Endothelial cell of umbilical vein (primary cell): ENCODE measurements around the gene SPEF2. TPM values are rescaled to one million over a fixed set of nuclear protein-coding genes. Genes with fewer than 3 reads are reported as not detected.

Experiments
- BruUV-seq: library from RNA; stranded (reverse); fragments of 400-500 nt; replicated peaks from 2 replicates; lab custom pipeline; 2021; lab: Mats Ljungman, UMichigan
- CTCF ChIA-PET: fragments of 300-600, 350-600 bp; sonication (Branson Sonifier 250); formaldehyde crosslinking; loops from one replicate; lab custom pipeline; 2021; ENCODE audit warnings: antibody characterized with exemption, inconsistent platforms; lab: Charles Lee
- POLR2A ChIA-PET: fragments of 300-600, 350-600 bp; sonication (Branson Sonifier 250); formaldehyde crosslinking; loops from one replicate; lab custom pipeline; 2021; ENCODE audit warnings: antibody characterized with exemption, inconsistent platforms; lab: Charles Lee
- DNase-seq: peaks from one replicate; pipeline ENCODE4 v3.0.0-alpha.2; 2011; ENCODE audit warnings: low read depth, low spot score
- FAIRE-seq: peaks from 2 replicates; lab custom pipeline; 2011; peaks lifted over from hg19 to GRCh38; lab: Jason Lieb, UNC
- H2AFZ ChIP-seq: 2 replicates; pipeline ENCODE4 v1.6.0; 2012; ENCODE audit warnings: low read depth, low read length, control low read depth, inconsistent platforms
- H3K27ac ChIP-seq: 2 replicates; pipeline ENCODE4 v1.5.1; 2011; ENCODE audit warnings: low read depth, mild to moderate bottlenecking, control low read depth, low read length, moderate library complexity; ENCODE audit not compliant: insufficient read depth
- H3K27me3 ChIP-seq, 2 experiments: 2 replicates each; pipeline versions ENCODE4 v1.6.0 to v1.6.1; 2011; ENCODE audit warnings: low read length in 2 of 2, mixed read lengths in 1 of 2; ENCODE audit not compliant: control insufficient read depth in 2 of 2, insufficient read depth in 2 of 2
- H3K36me3 ChIP-seq, 2 experiments: 2 replicates in 1 of 2; 3 replicates in 1 of 2; pipeline ENCODE4 v1.5.1; 2011; ENCODE audit warnings: low read length in 2 of 2, mild to moderate bottlenecking in 1 of 2, moderate library complexity in 1 of 2; ENCODE audit not compliant: control insufficient read depth in 2 of 2, insufficient read depth in 2 of 2; ENCODE audit errors: extremely low read depth in 1 of 2
- H3K4me1 ChIP-seq: 3 replicates; pipeline ENCODE4 v1.5.1; 2011; ENCODE audit warnings: mild to moderate bottlenecking, low read length; ENCODE audit not compliant: control insufficient read depth, insufficient read depth; ENCODE audit errors: extremely low read depth
- H3K4me2 ChIP-seq: 2 replicates; pipeline ENCODE4 v1.6.1; 2011; ENCODE audit warnings: low read length, control low read depth, mixed read lengths; ENCODE audit not compliant: insufficient read depth
- H3K4me3 ChIP-seq, 3 experiments: fragments of 200-600 bp in 1 of 3; sonication (generic), shearing (Covaris generic) in 1 of 3; replicated peaks in 1 of 3; 2 replicates each; pipeline ENCODE4 v1.5.1; 2011 to 2016; ENCODE audit warnings: control low read depth in 3 of 3, low read length in 3 of 3, mild to moderate bottlenecking in 2 of 3, inconsistent platforms in 1 of 3, low read depth in 1 of 3, moderate library complexity in 1 of 3; ENCODE audit not compliant: insufficient read depth in 1 of 3
- H3K79me2 ChIP-seq: 2 replicates; pipeline ENCODE4 v1.6.0; 2012; ENCODE audit warnings: low read length, inconsistent platforms; ENCODE audit not compliant: control insufficient read depth, insufficient read depth
- H3K9ac ChIP-seq: replicated peaks from 2 replicates; pipeline ENCODE3; 2011; ENCODE audit warnings: low read length, control low read depth; ENCODE audit not compliant: insufficient read depth; ENCODE audit errors: extremely low read depth
- H3K9me1 ChIP-seq: replicated peaks from 3 replicates; pipeline ENCODE4 v1.6.0; 2011; ENCODE audit warnings: mild to moderate bottlenecking, low read length; ENCODE audit not compliant: control insufficient read depth, insufficient read depth; ENCODE audit errors: extremely low read depth
- H3K9me3 ChIP-seq: replicated peaks from 2 replicates; pipeline ENCODE4 v1.5.1; 2012; ENCODE audit warnings: low read length, inconsistent platforms; ENCODE audit not compliant: control insufficient read depth, insufficient read depth
- H4K20me1 ChIP-seq: replicated peaks from 2 replicates; pipeline ENCODE3; 2011; ENCODE audit warnings: mild to moderate bottlenecking, low read length; ENCODE audit not compliant: control insufficient read depth, insufficient read depth; ENCODE audit errors: extremely low read depth
- CTCF ChIP-seq, 2 donors: IDR thresholded peaks; 1 replicate in 1 of 2; 2 replicates in 1 of 2; pipeline ENCODE4 v1.5.1; 2011; ENCODE audit warnings: low read length in 2 of 2, mild to moderate bottlenecking in 2 of 2, moderate library complexity in 2 of 2, control low read depth in 1 of 2, inconsistent platforms in 1 of 2, low read depth in 1 of 2; ENCODE audit not compliant: insufficient read depth in 1 of 2; ENCODE audit errors: extremely low read depth in 1 of 2
- EZH2 ChIP-seq: IDR thresholded peaks from 2 replicates; pipeline ENCODE4 v1.6.1; 2012; ENCODE audit warnings: borderline replicate concordance, low read depth, mild to moderate bottlenecking, moderate library complexity, low read length, inconsistent platforms; ENCODE audit not compliant: severe bottlenecking
- FOS ChIP-seq: IDR thresholded peaks from 2 replicates; pipeline ENCODE4 v1.6.1; 2011; ENCODE audit warnings: mild to moderate bottlenecking, low read length, moderate library complexity, borderline replicate concordance; ENCODE audit not compliant: insufficient read depth
- GATA2 ChIP-seq: IDR thresholded peaks from 2 replicates; pipeline ENCODE4 v1.7.0; 2011; ENCODE audit warnings: low read depth, mild to moderate bottlenecking, moderate library complexity, mixed read lengths, low read length; ENCODE audit not compliant: insufficient read length, insufficient read depth
- JUN ChIP-seq: IDR thresholded peaks from 2 replicates; pipeline ENCODE4 v1.6.1; 2011; ENCODE audit warnings: borderline replicate concordance, low read depth; ENCODE audit not compliant: insufficient read length, insufficient read depth
- MYC ChIP-seq: IDR thresholded peaks from one replicate; pipeline ENCODE4 v1.6.1; 2011; ENCODE audit warnings: mild to moderate bottlenecking, low read depth, low read length
- POLR2A ChIP-seq: IDR thresholded peaks from 2 replicates; pipeline ENCODE4 v1.6.1; 2012; ENCODE audit warnings: low read depth, mild to moderate bottlenecking, control low read depth, low read length
- POLR2AphosphoS5 ChIP-seq: IDR thresholded peaks from 2 replicates; pipeline ENCODE4 v1.6.1; 2012; ENCODE audit warnings: low read depth, mild to moderate bottlenecking, control low read depth, low read length, moderate library complexity; ENCODE audit not compliant: insufficient read depth
- dilution Hi-C: fragments of 300-500 bp; cut with MboI; formaldehyde crosslinking; loops from one replicate; pipeline ENCODE4 v1.15.0; 2019; ENCODE audit warnings: low sequenced_read_pairs; ENCODE audit not compliant: extremely low pct_ligation_motif_present
- intact Hi-C: fragments of 100-400 bp; cut with micrococcal nuclease; formaldehyde crosslinking; loops from one replicate; pipeline ENCODE4 v1.10.0; 2022
- polyA plus RNA-seq, 4 experiments: library from polyadenylated mRNA; depleted of rRNA in 3 of 4; stranded (reverse) in 3 of 4; unstranded in 1 of 4; fragments of >200 nt; gene quantifications; 2 replicates each; pipeline versions ENCODE4 v1.2.1 to v1.2.3, GENCODE V29; 2011 to 2012; ENCODE audit warnings: missing spikeins in 1 of 4
- small RNA-seq: library from RNA; depleted of rRNA; stranded (forward); fragments of <200 nt; gene quantifications from one replicate; pipeline ENCODE3, GENCODE V24; 2012; ENCODE audit warnings: low replicate concordance, low read depth; ENCODE audit not compliant: insufficient read depth, insufficient read length
- total RNA-seq: library from RNA; stranded (reverse); gene quantifications from 2 replicates; pipeline ENCODE4 v1.2.3, GENCODE V29; 2021
- TF ChIP-seq, protein P1 (sequence below): IDR thresholded peaks from 2 replicates; pipeline ENCODE4 v1.6.1; 2011; ENCODE audit not compliant: insufficient read depth, insufficient read length

Gene SPEF2
- total and polyA plus RNA-seq, 2 donors (not counting 3 experiments of a cell fraction or from before 2014, with no cell fraction given): 0.28 to 0.73 TPM

GRCh38 chr5:35863159-35863558, 245.5 kb downstream of the SPEF2 start:
- FAIRE-seq (no peak), DNase-seq (no peak)
- H3K4me3 ChIP-seq: no peak overlapping the region
- peaks cover 9% of the 10 kb centered on the region for H3K4me1 ChIP-seq
- no peaks in the 10 kb centered on the region for H3K9me1 ChIP-seq
- H3K27me3 ChIP-seq: no peaks in the 10 kb centered on the region
- no peak overlapping the region for H2AFZ ChIP-seq
- no peaks in the 10 kb centered on the region for H4K20me1 ChIP-seq
- ChIA-PET CTCF (no interaction called here), POLR2A (no interaction called here)
- no peaks in the 10 kb centered on the region for H3K9me3 ChIP-seq
- BruUV-seq: no TSS peak
- TF ChIP-seq POLR2A (no peak), FOS (no peak), POLR2AphosphoS5 (no peak), JUN (no peak), MYC (no peak), GATA2 (no peak), EZH2 (no peak), CTCF (IDR thresholded peaks at IDR 0.05; ENCODE audit: extremely low read depth in 1 of 2, insufficient read depth in 1 of 2, low read depth in 1 of 2, low read length in 2 of 2) (no peak)
- TF ChIP-seq, protein P1, sequence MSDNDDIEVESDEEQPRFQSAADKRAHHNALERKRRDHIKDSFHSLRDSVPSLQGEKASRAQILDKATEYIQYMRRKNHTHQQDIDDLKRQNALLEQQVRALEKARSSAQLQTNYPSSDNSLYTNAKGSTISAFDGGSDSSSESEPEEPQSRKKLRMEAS: no peak
- no peak overlapping the region for H3K27ac ChIP-seq
- H3K79me2 ChIP-seq: no peaks in the 10 kb centered on the region
- intact Hi-C loops: no loop called here
- no peak overlapping the region for H3K4me2 ChIP-seq
- H3K9ac ChIP-seq: no peak overlapping the region
- dilution Hi-C loops: no loop called here
- no peaks in the 10 kb centered on the region for H3K36me3 ChIP-seq

Small RNA genes lying within 50 kb of the gene (small RNA-seq; reads per million reads assigned to genes)
- gene RNU7-130P: not detected

Other genes with a start within 250 kb of the SPEF2 start
- gene IL7R, start 239.0 kb downstream of the SPEF2 start, total RNA-seq: 1.2 TPM in 2 replicates
- 1.0 and 1.2 TPM in 2 replicates for gene IL7R, start 239.0 kb downstream of the SPEF2 start, polyA plus RNA-seq